Measurements from ENCODE around the gene PKHD1.

The PKHD1 gene

GRCh38 chr6:52045033-52045432 lies 42.4 kb downstream of the PKHD1 start:
- no peak for DNase-seq

DNA sequence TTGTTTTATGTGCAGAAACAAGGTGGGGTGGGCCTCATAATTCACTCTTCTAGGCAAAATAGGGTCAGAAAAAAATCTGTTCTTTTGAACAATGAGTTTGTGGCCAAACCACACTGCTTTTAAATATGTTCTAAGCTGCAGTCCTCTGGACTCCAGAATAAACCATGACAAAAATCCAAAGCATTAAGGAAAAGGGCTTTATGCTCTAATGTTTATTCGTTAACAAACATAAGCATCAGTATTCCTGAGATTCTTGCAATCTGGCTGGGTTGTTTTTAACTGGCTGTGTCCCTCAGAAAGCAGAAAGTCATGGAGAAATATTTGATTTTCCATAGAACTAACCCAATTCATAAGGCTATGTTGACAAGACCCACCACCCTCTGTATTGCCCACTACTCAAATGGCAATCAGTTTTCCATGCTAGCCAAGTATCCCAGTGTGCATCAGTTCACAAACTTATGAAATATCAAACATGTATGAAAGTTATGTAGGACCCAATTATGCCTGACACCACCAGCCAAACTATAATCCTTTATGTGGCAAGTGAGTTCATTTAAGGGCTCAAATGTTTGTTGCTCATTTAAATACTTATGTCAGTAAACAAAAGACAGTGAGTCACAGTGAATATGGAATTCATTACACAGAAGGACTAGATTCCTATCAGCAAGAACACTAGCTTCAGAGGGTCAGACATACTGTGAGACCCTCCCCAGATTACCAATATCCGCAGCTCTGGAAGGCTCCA lies 45.1 kb downstream of the PKHD1 start:
- no peak for DNase-seq

DNA sequence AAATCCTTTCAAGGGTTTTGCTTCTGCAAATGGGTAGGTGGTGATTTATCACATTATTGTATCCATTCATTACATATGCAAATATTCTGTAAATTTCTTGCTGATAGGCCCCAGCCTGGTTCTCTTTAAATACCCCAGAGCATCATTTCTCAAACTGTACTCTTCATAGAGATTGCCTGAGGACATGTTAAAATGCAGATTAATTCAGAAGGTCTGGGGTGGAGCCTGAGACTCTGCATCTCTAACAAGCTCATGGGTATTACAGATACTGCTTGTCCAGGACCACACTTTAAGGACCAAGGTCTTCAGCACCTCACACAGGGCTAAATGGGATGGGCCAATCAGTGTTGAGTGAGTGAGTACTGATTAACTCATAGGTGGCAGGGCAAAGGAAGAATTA lies 46.3 kb downstream of the PKHD1 start:
- no peak for DNase-seq

DNA sequence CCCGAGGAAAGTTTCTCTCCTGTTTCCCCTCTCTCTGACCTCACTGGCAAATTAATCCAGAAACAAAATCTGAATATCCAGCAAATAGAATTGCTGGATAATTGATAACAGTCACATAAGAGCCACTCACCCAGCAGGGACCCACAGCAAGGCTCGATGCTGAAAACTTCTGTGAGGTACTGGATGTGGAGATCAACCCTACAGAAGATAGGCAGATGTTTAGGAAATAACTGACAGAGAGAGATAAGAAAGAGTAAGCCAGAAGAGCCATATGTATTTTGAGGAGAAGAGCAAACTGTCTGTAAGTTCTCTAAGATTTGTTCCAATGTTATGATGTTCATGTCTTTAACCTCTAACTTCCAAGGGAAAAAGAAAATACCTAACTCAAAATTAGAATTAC lies 59.7 kb downstream of the PKHD1 start:
- DNase-seq: no peak

DNA sequence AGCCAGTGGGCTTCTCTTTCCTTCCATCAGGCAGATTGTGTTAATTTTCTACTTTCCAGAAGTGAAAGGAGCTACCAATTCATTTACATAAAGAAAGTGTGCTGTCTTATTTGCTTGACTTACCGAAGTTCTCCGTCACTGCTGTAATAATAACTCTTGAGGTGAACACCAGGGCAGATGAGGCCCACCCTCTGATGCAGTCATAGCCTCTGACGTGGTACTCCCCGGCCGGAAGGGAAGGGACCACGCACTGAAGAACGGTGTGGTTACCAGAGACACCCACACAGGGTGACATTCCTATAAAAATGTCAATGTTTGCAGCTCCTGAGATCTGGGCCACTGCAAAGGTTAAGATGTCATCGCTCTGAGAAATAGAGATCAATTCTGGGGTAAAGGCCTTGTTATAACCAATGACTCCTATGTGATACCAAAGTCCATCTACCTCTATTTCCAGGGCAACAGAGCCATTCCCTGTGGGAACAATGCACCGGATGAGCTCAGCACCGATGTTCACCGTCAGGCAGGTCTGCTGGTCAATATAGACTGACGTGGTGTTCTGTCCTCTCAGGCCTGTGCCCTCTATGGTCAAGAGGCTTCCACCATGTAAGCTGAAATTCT lies 62.9 kb downstream of the PKHD1 start:
- DNase-seq: no peak

DNA sequence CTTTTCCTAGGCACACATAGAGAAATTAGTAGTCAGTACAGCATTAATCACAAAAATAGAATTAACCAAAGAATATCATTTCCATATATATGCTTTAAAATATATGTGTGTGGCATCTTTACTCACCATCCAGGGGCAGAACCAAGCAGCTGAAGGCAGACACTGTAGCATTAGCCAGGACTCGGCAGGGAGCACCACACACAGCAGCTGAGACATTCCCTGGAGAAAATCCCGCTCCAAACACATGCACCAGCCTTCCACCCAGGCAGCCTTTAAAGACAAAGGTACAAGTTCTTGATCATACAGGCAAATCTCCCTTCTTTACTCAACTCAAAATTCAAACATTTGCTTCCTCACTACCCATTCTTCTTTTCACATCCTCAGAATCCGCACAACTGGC lies 64.7 kb downstream of the PKHD1 start:
- DNase-seq: no peak

DNA sequence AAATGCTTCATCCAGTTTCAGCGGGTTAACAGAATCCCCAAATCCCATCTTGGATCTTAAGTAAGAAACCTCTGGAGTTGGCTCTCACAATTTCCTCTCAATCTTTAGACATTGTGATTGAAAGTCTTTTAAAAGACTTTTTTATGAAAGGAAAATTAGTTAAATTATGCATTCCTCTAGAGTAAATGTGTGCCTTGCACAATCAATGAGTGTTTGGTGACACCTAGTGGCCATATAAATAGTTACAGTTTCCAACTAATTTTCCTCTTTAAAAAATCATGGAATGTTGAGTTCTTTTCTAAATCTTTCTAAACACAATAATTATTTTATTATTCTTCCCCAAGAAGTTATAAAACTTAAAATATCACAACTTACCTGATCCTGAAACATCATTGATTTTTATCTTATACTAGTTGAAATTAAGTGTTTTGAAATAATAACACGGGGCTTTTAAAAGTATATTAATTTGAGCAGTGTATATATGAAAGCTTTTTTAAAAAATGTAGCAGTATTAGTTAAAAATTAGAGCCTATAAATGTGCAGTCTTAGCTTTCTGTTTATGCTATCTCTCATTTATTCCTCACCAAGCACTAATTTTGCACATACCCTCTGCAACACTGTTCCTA lies 66.4 kb downstream of the PKHD1 start:
- DNase-seq: peak in 1 of 51 donors; percentile 13

DNA sequence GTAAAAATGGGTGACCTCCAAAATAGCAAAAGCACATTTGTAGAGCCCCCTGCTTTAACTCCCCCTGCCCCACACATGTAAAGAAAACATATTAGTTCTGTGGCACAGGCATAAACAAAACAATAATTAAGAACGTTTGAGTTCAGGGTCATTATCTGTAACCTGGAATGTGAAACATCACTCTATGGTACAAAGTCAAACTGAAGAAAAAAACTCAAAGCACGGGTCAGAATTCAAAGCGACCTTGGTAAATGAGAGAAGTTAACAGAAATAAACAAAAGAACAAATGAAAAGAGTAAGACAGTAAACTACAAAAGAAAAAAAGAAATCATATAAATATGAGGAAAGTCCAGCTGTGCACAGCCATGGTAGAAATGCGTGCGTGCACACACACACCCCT lies 67.5 kb downstream of the PKHD1 start:
- DNase-seq: no peak

DNA sequence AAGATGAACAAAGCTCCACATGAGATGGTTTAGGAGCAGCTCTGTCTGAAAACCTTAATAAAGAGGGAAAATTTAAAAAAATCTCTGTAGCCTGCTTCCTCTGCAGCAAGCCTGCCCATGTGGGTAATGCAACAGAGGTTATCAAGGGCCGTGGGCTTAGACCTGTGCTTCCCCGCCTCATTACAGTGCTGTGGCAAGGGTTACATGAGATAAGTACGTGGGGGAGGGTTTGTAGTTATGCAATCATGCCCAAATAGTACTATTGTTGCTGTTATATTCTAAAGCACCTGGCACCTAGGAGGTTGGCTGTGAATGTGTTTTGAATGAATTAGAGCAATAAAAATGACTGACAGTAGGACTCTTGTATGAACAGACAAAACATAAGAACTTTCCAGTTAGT lies 68.3 kb downstream of the PKHD1 start:
- DNase-seq: no peak

GRCh38 chr6:52016915-52017748 lies 70.3 kb downstream of the PKHD1 start:
- DNase-seq: no peak

GRCh38 chr6:52015953-52016352 lies 71.5 kb downstream of the PKHD1 start:
- no peak for DNase-seq

- no peak for DNase-seq
Measured at GRCh38 chr6:52014391-52014790, 73.0 kb downstream of the PKHD1 start.

- no peak for DNase-seq
Measured at GRCh38 chr6:52013035-52013434, 74.4 kb downstream of the PKHD1 start.

GRCh38 chr6:52012582-52012981 lies 74.8 kb downstream of the PKHD1 start:
- DNase-seq: no peak

- no peak for DNase-seq
Measured at GRCh38 chr6:52010806-52011205, 76.6 kb downstream of the PKHD1 start.

- no peak for DNase-seq
Measured at GRCh38 chr6:52010145-52010544, 77.3 kb downstream of the PKHD1 start.

- no peak for DNase-seq
Measured at GRCh38 chr6:52009466-52010140, 77.8 kb downstream of the PKHD1 start.

DNA sequence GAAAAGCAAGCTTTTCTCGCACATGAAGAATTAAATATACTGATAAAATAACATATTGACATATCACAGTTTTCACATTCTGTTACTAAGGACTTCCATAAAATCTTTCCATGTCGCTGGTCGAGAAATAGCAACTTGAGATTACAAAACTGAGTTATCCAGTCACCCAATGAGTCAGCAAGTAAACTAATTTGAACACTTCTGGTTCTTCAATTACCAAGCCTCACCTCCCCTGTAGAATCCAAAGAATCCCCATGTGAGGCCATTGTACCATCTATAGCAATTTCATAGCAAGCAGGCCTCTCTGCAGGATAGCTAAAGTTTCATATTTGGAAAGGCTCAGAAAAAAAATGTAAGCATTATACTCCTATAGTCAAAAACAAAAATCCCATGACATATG lies 87.3 kb downstream of the PKHD1 start:
- no peak for DNase-seq

DNA sequence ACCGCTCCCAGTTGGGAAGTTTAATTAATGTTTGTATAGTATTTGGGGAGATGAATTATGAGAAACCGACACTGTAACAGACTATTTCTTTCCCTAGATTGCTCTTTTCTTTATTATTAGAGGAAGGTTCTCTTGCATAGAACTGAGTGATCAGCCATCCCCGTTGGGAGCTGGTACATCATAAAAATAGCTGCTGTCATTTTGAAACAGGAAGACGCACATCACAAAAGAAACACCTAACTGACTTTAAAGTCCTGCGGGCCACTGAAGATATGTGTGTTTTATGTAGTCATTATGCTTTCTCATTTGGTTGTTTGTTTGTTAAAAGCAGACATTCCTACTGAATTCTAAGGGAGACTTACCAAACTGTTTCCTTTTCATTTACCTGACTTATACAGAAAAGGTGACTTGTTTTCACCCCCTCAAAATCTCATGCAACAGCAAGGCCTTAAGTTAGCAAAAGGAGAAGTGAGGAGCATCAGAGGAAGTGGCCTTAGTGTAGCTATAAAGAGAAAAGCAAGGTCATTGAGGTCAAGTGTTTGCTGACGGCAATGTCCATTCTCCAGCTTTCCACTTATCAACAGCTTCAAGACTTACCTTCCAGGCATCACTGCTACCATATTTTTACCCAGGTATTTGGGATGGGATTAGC lies 91.0 kb downstream of the PKHD1 start:
- no peak for DNase-seq

GRCh38 chr6:51995214-51995755 lies 92.1 kb downstream of the PKHD1 start:
- DNase-seq: no peak

- DNase-seq: no peak
Measured at GRCh38 chr6:51992876-51993275, 94.5 kb downstream of the PKHD1 start.
